Kidney (tissue), 14 donors: ENCODE measurements around the gene NALCN. TPM values are rescaled to one million over a fixed set of nuclear protein-coding genes. Genes with fewer than 3 reads are reported as not detected.
A peak's percentile ranks its signal among the peaks of the same experiment; 100 is the strongest.

Experiments used
- DNase-seq, 5 donors: peaks; one replicate each; pipeline ENCODE4 v3.0.0-alpha.2; 2013 to 2020
- FAIRE-seq: peaks from 2 replicates; lab custom pipeline; 2012; peaks lifted over from hg19 to GRCh38; lab: Jason Lieb, UNC
- H3K27ac ChIP-seq, 2 donors: one replicate each; pipeline ENCODE4 v1.7.0; 2013; ENCODE audit warnings: low read depth in 2 of 2, low read length in 2 of 2, inconsistent platforms in 1 of 2
- H3K27me3 ChIP-seq: one replicate; pipeline ENCODE4 v1.7.1; 2013; ENCODE audit warnings: low read length, inconsistent platforms; ENCODE audit not compliant: control insufficient read depth, insufficient read depth
- H3K36me3 ChIP-seq, 3 donors: one replicate each; pipeline versions ENCODE4 v1.7.0 to v1.7.1; 2013; ENCODE audit warnings: low read length in 3 of 3, control low read depth in 1 of 3, inconsistent platforms in 1 of 3; ENCODE audit not compliant: insufficient read depth in 3 of 3, control insufficient read depth in 2 of 3
- H3K4me1 ChIP-seq, 3 donors: one replicate each; pipeline versions ENCODE4 v1.7.0 to v1.7.1; 2013; ENCODE audit warnings: low read length in 3 of 3, inconsistent platforms in 1 of 3, low read depth in 1 of 3; ENCODE audit not compliant: control insufficient read depth in 2 of 3, insufficient read depth in 2 of 3
- H3K4me3 ChIP-seq, 3 donors: one replicate each; pipeline versions ENCODE4 v1.7.0 to v1.8.1; 2013; ENCODE audit warnings: low read length in 3 of 3, control low read depth in 1 of 3, inconsistent platforms in 1 of 3
- H3K9ac ChIP-seq, 3 donors: one replicate each; pipeline versions ENCODE4 v1.7.0 to v1.7.1; 2013; ENCODE audit warnings: low read length in 3 of 3, control low read depth in 1 of 3, inconsistent platforms in 1 of 3
- H3K9me3 ChIP-seq, 3 donors: one replicate each; pipeline versions ENCODE4 v1.7.0 to v1.7.1; 2013; ENCODE audit warnings: low read length in 3 of 3, control low read depth in 1 of 3, inconsistent platforms in 1 of 3; ENCODE audit not compliant: control insufficient read depth in 2 of 3, insufficient read depth in 1 of 3
- intact Hi-C: fragments of 100-400 bp; cut with DNase I; formaldehyde crosslinking; loops from one replicate; pipeline ENCODE4 v1.11.1; 2022
- polyA plus RNA-seq: library from polyadenylated mRNA; stranded (reverse); fragments of 350-450 nt; fragmentation: Illumina TruSeq; extraction: RNeasy Lipid Tissue Mini Kit (QIAGEN cat#74804); gene quantifications from one replicate; pipeline ENCODE4 v1.2.3, GENCODE V29; 2014; ENCODE audit warnings: low read depth, low replicate concordance; ENCODE audit not compliant: insufficient read depth
- total RNA-seq: library from RNA; stranded (reverse); fragmentation: NEBNext Ultra II Directional; extraction: Animal tissue kit (Norgen Biotek cat#: 25700); gene quantifications from one replicate; pipeline ENCODE4 v1.2.1, GENCODE V29; 2021
- TF ChIP-seq, protein P1 (sequence below): IDR thresholded peaks from 3 replicates; pipeline ENCODE4 v1.5.1; 2012; ENCODE audit warnings: mild to moderate bottlenecking, moderate library complexity, borderline replicate concordance; ENCODE audit not compliant: insufficient read depth; ENCODE audit errors: extremely low read depth
- donor health status: control.
- donor health status: control.
- donor health status: control.
- donor health status: control.
- donor health status: control.
- donor health status: DM: yes; HTN: yes; CAD: no.
- donor health status: Normal renal cell carcinoma (clear cell type).

NALCN gene
- total and polyA plus RNA-seq, 2 donors from 2014 or later: 0.43 to 2.4 TPM

- intact Hi-C loops: no loop called here
- no peak for FAIRE-seq
- Histone ChIP-seq H3K36me3 (no peaks in the 10 kb centered on the region), H3K4me1 (no peaks in the 10 kb centered on the region), H3K9ac (no peak overlapping the region), H3K9me3 (no peaks in the 10 kb centered on the region), H3K4me3 (no peak overlapping the region), H3K27ac (no peak overlapping the region), H3K27me3 (no peaks in the 10 kb centered on the region)
- TF ChIP-seq, protein P1, sequence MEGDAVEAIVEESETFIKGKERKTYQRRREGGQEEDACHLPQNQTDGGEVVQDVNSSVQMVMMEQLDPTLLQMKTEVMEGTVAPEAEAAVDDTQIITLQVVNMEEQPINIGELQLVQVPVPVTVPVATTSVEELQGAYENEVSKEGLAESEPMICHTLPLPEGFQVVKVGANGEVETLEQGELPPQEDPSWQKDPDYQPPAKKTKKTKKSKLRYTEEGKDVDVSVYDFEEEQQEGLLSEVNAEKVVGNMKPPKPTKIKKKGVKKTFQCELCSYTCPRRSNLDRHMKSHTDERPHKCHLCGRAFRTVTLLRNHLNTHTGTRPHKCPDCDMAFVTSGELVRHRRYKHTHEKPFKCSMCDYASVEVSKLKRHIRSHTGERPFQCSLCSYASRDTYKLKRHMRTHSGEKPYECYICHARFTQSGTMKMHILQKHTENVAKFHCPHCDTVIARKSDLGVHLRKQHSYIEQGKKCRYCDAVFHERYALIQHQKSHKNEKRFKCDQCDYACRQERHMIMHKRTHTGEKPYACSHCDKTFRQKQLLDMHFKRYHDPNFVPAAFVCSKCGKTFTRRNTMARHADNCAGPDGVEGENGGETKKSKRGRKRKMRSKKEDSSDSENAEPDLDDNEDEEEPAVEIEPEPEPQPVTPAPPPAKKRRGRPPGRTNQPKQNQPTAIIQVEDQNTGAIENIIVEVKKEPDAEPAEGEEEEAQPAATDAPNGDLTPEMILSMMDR: no peak
- no peak for DNase-seq
Observed at GRCh38 chr13:101332583-101332982, 83.7 kb downstream of the NALCN start.

GRCh38 chr13:101331731-101332130, 84.6 kb downstream of the NALCN start:
- Histone ChIP-seq H3K9ac (no peak overlapping the region), H3K4me1 (no peaks in the 10 kb centered on the region), H3K36me3 (no peaks in the 10 kb centered on the region), H3K4me3 (no peak overlapping the region), H3K27ac (no peak overlapping the region), H3K27me3 (no peaks in the 10 kb centered on the region), H3K9me3 (no peaks in the 10 kb centered on the region)
- FAIRE-seq (no peak), DNase-seq (no peak)
- intact Hi-C loops: no loop called here
- TF ChIP-seq, protein P1: no peak

DNA sequence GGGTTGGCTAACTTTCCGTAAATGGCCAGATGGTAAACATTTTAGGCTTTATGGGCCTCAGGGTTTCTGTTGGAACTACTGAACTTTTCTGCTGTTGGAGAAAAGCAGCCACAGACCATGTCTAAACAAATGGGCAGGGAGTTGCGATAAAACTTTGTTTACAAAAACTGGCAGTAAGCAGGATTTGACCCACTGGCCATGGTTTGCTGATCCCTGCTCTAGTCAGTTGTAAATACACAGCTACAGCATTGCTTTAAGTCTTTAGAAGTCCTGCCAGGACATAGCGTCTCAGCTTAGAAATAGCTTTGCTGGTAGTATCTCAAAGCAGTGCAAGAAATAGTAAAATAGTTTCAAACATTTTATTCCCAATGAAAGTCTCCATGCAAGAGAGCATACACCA, 88.4 kb downstream of the NALCN start:
- Histone ChIP-seq H3K27ac (no peak overlapping the region), H3K4me1 (no peaks in the 10 kb centered on the region), H3K4me3 (no peak overlapping the region), H3K36me3 (no peaks in the 10 kb centered on the region), H3K9me3 (no peaks in the 10 kb centered on the region), H3K9ac (no peak overlapping the region), H3K27me3 (no peaks in the 10 kb centered on the region)
- FAIRE-seq (no peak), DNase-seq (peak in 3 of 5 donors; percentile 16 to 53 (median 35))
- intact Hi-C loops: no loop called here
- TF ChIP-seq, protein P1: no peak

- intact Hi-C loops: no loop called here
- H3K4me1 ChIP-seq: no peaks in the 10 kb centered on the region
- TF ChIP-seq, protein P1: no peak
- no peak overlapping the region for H3K9ac ChIP-seq
- H3K36me3 ChIP-seq: no peaks in the 10 kb centered on the region
- peak in 1 of 5 donors; percentile 85 for DNase-seq
- H3K9me3 ChIP-seq: no peaks in the 10 kb centered on the region
- H3K27me3 ChIP-seq: no peaks in the 10 kb centered on the region
- no peak for FAIRE-seq
- H3K4me3 ChIP-seq: no peak overlapping the region
- no peak overlapping the region for H3K27ac ChIP-seq
Observed at GRCh38 chr13:101326710-101327109, 89.6 kb downstream of the NALCN start.
